Activated T-helper 17 cell treated with anti-CD3 and anti-CD28 coated beads, Interleukin-2, amount 50 U/mL, for 72 hours (primary cell): ENCODE results near the gene NPR3. TPM values are rescaled to one million over a fixed set of nuclear protein-coding genes. Genes with fewer than 3 reads are reported as not detected.

Source experiments
- ATAC-seq: fragments of 150-1000 bp; cut with Tn5 transposase; replicated peaks from 2 replicates; pipeline ENCODE4 v1.10.0; 2021; ENCODE audit warnings: mild to moderate bottlenecking, moderate library complexity
- H3K27ac Mint-ChIP-seq: one replicate; pipeline ENCODE4 v1.8.0; 2022; ENCODE audit warnings: mixed read lengths
- H3K27me3 Mint-ChIP-seq: one replicate; pipeline ENCODE4 v1.8.0; 2022; ENCODE audit warnings: mixed read lengths
- H3K36me3 Mint-ChIP-seq: one replicate; pipeline ENCODE4 v1.8.0; 2022; ENCODE audit warnings: low read depth, mild to moderate bottlenecking, mixed read lengths
- H3K4me1 Mint-ChIP-seq: one replicate; pipeline ENCODE4 v1.8.0; 2022; ENCODE audit warnings: mixed read lengths
- H3K4me3 Mint-ChIP-seq: one replicate; pipeline ENCODE4 v1.8.0; 2022; ENCODE audit warnings: mild to moderate bottlenecking, mixed read lengths
- H3K9me3 Mint-ChIP-seq: one replicate; pipeline ENCODE4 v1.8.0; 2022; ENCODE audit warnings: mixed read lengths
- total RNA-seq, 2 donors: library from RNA; stranded (reverse); gene quantifications; one replicate each; pipeline ENCODE4 v1.2.3, GENCODE V29; 2022

NPR3 gene
- total RNA-seq, 2 donors from 2014 or later, result 0.09 to 0.66 TPM

DNA sequence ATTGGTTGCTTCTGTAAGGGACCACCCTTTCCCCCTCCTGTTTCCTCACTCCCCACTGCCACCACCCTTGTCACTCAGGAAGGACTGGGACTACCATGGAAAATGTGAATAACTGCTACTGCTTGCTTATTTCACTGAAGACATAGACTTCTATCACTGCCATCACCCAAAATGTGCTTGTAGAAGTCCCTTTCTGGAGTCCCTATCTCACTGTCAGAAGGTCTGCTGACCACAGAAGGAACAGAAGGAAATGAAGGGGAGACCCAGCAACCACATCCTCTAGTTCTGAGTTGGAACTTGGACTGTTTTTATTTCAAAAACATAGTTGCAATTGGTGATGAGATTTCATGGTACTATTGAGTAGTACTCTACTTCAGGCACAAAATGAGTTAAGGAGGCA, 122.5 kb downstream of the NPR3 start:
- Mint-ChIP-seq H3K36me3 (no peaks in the 10 kb centered on the region), H3K4me3 (no peak overlapping the region), H3K27ac (no peak overlapping the region), H3K9me3 (peaks cover 5% of the 10 kb centered on the region), H3K4me1 (no peaks in the 10 kb centered on the region), H3K27me3 (peaks cover 5% of the 10 kb centered on the region)
- ATAC-seq, result no peak

DNA sequence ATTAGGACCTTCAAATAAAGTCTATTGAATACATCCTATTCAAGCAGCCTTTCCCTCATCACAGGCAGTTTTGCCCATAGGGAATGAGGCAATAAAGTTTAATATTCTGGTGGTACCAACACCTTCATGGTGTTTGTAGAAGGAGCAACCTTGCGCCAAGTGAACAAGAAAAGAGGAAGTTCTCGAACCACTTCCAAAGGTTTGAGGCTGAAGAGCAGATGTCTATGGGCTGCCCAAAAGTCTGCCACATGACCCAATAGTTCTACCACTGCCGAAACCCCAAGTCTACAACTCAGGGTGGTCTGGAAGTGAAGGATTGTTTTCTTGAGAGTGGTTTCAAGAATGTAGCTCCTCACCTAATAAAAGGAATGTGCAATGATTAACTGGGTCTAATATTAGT, 123.1 kb downstream of the NPR3 start:
- H3K4me3 Mint-ChIP-seq, result no peak overlapping the region
- peaks cover 5% of the 10 kb centered on the region for H3K27me3 Mint-ChIP-seq
- H3K4me1 Mint-ChIP-seq, result no peaks in the 10 kb centered on the region
- H3K36me3 Mint-ChIP-seq, result no peaks in the 10 kb centered on the region
- H3K27ac Mint-ChIP-seq, result no peak overlapping the region
- ATAC-seq, result no peak
- peaks cover 5% of the 10 kb centered on the region for H3K9me3 Mint-ChIP-seq

DNA sequence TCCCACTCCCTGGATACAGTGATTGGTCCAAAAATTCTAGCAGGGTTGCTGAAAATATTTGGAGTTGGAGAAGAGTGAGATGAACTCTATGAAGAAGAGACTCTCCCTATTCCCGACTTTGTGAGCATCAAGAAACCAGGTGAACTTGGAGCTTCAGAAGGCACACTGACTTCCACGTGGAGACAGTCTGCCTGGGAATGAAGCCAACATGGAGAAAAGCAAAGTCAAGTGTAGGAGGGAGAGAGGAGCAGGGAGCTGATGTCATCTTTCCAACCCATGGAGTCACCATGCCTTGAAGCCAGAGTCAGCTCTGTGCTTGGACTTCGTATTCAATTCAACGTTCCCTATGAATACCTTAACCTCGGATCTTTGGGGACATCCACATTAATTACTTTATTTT, 125.1 kb downstream of the NPR3 start:
- Mint-ChIP-seq H3K4me3 (no peak overlapping the region), H3K27me3 (peaks cover 5% of the 10 kb centered on the region), H3K27ac (no peak overlapping the region), H3K9me3 (peaks cover 5% of the 10 kb centered on the region), H3K4me1 (no peaks in the 10 kb centered on the region), H3K36me3 (no peaks in the 10 kb centered on the region)
- no peak for ATAC-seq

DNA sequence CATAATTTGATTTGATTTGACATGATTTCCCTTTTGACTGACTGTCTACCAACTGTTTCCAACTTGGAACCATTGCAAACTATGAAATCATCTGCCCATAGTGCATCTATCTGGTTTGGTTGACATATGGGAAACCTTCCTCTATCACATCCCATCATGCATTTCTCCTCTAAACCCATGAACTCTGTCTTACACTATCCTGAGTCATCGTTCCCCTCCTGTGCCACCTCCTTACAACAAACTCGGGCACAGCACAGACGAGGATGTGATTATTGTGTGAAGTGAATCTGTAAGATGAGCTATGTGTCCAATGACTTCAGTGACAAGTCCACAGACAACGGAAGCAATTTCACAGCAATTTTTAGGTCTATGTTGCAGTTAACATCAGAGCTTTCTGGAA, 126.1 kb downstream of the NPR3 start:
- H3K4me1 Mint-ChIP-seq, result no peaks in the 10 kb centered on the region

GRCh38 chr5:32839106-32839505, 128.0 kb downstream of the NPR3 start:
- no peaks in the 10 kb centered on the region for H3K9me3 Mint-ChIP-seq
- no peaks in the 10 kb centered on the region for H3K27me3 Mint-ChIP-seq
- no peaks in the 10 kb centered on the region for H3K4me1 Mint-ChIP-seq

More for the DNA sequence above, 126.1 kb downstream of the NPR3 start:
- no peak for ATAC-seq
- Mint-ChIP-seq H3K36me3 (no peaks in the 10 kb centered on the region), H3K27ac (no peak overlapping the region), H3K27me3 (peaks cover 5% of the 10 kb centered on the region), H3K4me3 (no peak overlapping the region), H3K9me3 (peaks cover 5% of the 10 kb centered on the region)

DNA sequence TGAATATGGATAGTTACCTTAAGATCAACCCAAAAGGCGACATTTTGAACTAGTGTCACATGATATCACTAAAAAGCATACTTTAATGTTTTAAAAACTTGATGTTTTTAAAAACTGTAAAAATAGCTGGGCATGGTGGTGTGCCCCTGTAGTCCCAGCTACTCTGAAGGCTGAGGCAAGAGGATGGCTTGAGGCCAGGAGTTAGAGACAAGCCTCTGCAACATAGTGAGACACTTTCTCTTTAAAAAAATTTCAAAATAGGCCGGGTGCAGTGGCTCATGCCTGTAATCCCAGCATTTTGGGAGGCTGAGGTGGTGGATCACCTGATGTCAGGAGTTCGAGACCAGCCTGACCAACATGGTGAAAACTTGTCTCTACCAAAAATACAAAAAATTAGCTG, 129.5 kb downstream of the NPR3 start:
- Mint-ChIP-seq H3K27me3 (no peaks in the 10 kb centered on the region), H3K36me3 (no peaks in the 10 kb centered on the region), H3K4me1 (no peaks in the 10 kb centered on the region), H3K9me3 (no peaks in the 10 kb centered on the region), H3K27ac (no peak overlapping the region), H3K4me3 (no peak overlapping the region)
- no peak for ATAC-seq

More at GRCh38 chr5:32839106-32839505, 128.0 kb downstream of the NPR3 start:
- Mint-ChIP-seq H3K36me3 (no peaks in the 10 kb centered on the region), H3K4me3 (no peak overlapping the region), H3K27ac (no peak overlapping the region)
- ATAC-seq, result no peak

Other genes with a start within 250 kb of the NPR3 start
- 100 to 1,000 TPM; 263 to 402 TPM for gene SUB1, start 125.8 kb upstream of the NPR3 start, total RNA-seq